HG03095 (cell line): ENCODE results near the gene KRTAP1-5.
"Not testable (repeated sequence)": the region's sequence is repeated elsewhere in the genome, so short reads cannot be mapped to it uniquely, and the experiment has no call there.

ENCODE experiments used
- ATAC-seq: cut with Tn5 transposase; IDR thresholded peaks from one replicate; pipeline ENCODE4 v1.9.1; 2021; ENCODE audit warnings: moderate library complexity; ENCODE audit not compliant: unreplicated experiment

KRTAP1-5 gene

GRCh38 chr17:41049110-41049509, 22.1 kb upstream of the KRTAP1-5 start:
- no peak for ATAC-seq

GRCh38 chr17:41048441-41048840, 21.4 kb upstream of the KRTAP1-5 start:
- no peak for ATAC-seq

DNA sequence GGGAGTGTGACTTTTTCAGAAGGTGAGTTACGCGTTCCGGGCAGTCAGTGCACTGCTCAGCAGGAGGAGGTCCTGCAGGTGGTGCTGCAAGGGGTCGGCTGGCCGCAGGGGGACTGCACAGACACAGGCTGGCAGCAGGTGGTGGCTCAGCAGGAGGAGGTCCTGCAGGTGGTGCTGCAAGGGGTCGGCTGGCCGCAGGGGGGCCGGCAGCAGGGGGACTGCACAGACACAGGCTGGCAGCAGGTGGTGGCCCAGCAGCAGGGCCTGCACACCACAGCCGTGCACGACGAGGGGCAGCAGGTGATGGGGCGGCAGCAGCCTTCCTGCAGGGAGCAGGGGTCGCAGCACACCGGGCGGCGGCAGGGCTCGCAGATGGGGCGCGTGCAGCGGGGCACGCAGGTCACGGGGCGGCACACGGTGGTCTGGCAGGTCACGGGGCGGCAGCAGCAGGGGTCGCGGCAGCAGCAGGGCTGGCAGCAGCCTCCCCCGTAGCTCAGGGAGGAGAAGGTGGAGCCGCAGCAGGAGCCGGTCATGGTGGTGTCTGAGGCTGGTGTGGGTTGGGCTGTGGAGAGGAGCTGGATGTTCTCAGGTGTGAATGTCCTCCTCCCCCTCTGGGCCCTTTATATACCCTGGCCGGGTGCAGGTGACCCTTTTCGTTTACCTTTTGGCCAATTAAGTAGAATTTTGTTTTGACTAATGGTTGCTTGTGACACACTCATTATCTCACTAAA, 19.9 kb upstream of the KRTAP1-5 start, which contains the start of gene KRTAP2-1:
KRTAP2-1 (minus strand) TSS at position 582 of the 731 bp plus-strand sequence; CDS start at position 533, 49 bp downstream.
- ATAC-seq, result not testable (repeated sequence)

GRCh38 chr17:41042953-41043352, 15.9 kb upstream of the KRTAP1-5 start:
- ATAC-seq, result no peak

DNA sequence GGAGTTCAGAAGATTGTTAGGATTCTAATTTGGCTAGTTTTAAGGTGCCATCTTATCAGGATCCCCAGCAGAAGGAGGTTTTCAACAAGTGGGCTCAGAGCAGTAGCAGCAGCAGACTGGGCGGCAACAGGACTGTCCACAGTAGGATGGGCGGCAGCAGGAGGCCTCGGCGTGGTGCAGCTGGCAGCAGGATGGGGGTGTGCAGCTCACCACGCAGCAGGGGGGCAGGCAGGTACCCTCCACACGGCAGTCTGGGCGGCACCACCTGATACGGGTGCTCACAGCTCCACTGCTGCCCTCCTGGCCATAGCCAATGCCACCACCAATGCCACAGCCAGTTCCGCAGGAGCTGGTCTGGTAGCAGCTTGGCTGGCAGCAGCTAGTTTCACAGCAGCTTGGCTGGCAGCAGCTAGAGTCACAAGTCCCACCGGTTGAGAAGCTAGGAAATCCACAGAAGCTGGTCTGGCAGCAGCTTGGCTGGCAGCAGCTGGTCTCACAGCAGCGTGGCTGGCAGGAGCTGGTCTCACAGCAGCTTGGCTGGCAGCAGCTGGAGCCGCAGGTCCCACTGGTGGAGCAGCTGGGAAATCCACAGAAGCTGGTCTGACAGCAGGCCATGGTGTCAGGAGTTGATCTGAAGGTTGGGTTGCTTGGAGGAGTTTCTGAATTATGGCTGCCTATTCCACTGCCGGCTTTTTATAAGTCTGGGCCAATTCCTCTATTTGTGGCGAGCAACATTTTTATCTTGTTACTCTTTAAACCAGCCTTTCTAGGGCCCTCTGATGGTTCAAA, 14.0 kb upstream of the KRTAP1-5 start, which contains the start of gene KRTAP1-1:
KRTAP1-1 (minus strand) TSS at position 668 of the 789 bp plus-strand sequence; CDS start at position 615, 53 bp downstream.
- not testable (repeated sequence) for ATAC-seq

DNA sequence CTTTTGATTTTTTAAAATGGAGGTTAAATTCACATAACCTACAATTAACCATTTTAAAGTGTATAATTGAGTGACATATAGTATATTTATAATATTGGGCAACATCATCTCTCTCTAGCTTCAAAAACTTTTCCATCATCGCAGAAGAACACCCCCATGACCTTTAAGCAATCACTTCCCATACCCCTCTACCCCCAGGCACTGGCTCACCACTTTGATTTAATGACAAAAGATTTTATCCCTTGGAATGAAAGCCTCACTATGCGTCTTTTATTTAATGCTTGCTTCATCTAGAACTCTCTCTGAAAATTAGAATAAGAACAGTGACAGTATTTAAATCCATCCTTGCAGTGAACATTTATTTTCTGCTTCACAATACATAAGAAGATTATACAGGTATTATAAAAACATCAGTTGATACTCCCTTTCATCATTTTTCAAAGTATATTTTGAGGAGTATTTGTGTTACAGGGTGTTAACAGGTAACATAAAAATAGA, 10.9 kb upstream of the KRTAP1-5 start:
- no peak for ATAC-seq

DNA sequence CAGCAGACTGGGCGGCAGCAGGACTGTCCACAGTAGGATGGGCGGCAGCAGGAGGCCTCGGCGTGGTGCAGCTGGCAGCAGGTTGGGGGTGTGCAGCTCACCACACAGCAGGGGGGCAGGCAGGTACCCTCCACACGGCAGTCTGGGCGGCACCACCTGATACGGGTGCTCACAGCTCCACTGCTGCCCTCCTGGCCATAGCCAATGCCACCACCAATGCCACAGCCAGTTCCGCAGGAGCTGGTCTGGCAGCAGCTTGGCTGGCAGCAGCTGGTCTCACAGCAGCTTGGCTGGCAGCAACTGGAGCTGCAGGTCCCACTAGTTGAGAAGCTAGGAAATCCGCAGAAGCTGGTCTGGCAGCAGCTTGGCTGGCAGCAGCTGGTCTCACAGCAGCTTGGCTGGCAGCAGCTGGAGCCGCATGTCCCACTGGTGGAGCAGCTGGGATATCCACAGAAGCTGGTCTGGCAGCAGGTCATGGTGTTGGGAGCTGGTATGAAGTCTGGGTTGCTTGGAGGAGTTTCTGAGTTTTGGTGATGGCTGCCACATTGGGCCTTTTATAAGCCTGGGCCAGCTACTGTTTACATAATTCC, 7.4 kb upstream of the KRTAP1-5 start, which contains the start of gene KRTAP1-3:
KRTAP1-3 (minus strand) TSS at position 529 of the 590 bp plus-strand sequence; CDS start at position 476, 53 bp downstream.
- ATAC-seq, result not testable (repeated sequence)

- no peak for ATAC-seq
Measured at GRCh38 chr17:41029633-41030245, 2.7 kb upstream of the KRTAP1-5 start, which contains the start of gene KRTAP1-4. KRTAP1-4 (minus strand) TSS chr17:41030195; CDS start chr17:41030078, 117 bp downstream.

GRCh38 chr17:41024697-41025096, 2.3 kb downstream of the KRTAP1-5 start:
- no peak for ATAC-seq

- ATAC-seq, result no peak
Measured at GRCh38 chr17:41020336-41020735, 6.7 kb downstream of the KRTAP1-5 start.

- ATAC-seq, result no peak
Measured at GRCh38 chr17:41019415-41019814, 7.6 kb downstream of the KRTAP1-5 start.

- ATAC-seq, result no peak
Measured at GRCh38 chr17:41018541-41018940, 8.5 kb downstream of the KRTAP1-5 start.

GRCh38 chr17:41016578-41017215, 10.3 kb downstream of the KRTAP1-5 start:
- no peak for ATAC-seq

DNA sequence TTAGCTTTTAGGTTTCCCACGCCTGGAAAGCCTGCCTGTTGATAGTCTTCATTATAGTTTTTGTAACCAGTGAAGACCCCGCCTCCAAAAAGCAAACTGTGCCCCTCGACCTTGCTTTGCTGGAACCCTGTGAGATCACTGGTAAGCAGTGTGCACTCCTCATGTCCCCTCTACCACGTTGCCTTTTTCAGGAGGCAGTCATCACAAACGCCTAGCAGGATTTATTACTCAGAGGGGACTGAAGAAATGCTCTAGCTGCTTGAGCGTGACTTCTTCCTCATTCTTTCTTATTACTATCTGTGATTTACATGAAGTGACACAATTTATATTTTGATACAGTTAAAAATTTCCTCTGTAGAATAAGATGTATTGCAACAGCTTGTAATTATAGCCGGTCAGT, 11.6 kb downstream of the KRTAP1-5 start:
- ATAC-seq, result no peak

- no peak for ATAC-seq
Measured at GRCh38 chr17:41013606-41014005, 13.4 kb downstream of the KRTAP1-5 start.

DNA sequence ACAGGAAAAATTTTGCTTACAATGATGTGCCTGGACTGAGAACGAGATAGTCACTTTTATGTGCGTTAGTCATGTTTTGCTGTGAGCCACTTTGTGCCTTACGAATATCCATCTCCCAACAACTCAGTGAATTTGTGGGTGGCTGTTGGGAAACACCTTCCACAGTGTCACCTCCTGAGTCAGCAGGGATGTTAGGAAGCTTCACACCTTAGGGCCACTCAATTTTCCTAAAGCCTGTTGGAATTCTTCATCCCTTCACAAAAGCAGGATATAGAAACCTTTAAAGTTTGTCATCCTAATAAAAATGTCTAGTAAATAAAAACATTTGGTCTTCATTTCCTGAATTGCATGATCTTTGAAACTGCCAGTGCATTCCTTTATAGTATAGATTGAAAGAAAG, 13.8 kb downstream of the KRTAP1-5 start:
- ATAC-seq, result no peak

DNA sequence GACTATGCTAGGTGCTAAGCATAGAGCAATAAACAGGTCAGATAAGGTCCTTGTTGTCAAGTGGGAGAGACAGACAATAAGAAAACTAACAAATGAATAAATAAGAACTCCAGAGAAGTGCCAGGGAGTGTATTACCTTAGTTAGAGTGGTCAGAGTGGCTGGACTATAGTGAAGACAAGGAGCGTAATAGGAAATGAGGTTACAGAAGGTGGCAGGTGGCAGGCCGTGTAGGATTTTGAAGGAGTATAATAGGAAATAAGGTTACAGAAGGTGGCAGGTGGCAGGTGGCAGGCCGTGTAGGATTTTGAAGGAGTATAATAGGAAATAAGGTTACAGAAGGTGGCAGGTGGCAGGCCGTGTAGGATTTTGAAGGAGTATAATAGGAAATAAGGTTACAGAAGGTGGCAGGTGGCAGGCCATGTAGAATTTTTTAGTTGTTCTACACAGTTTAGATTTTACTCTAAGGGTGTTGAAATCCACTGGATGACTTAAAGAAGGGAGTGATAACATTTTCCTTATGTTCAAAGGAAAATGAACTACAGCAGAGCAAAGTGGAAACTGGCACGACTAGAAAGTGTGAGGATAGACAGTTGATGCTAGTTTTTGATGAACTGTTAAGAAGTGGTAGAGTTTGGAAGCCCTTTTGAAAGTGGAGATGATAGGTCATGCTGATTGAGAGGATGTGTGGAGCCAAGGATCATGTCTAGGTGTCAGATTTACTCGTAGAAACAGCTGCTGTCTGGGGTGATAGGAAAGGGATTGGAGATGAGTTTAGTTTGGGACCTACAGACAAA, 14.5 kb downstream of the KRTAP1-5 start:
- ATAC-seq, result no peak

- ATAC-seq, result no peak
Measured at GRCh38 chr17:41010441-41010840, 16.6 kb downstream of the KRTAP1-5 start.

- no peak for ATAC-seq
Measured at GRCh38 chr17:41009936-41010335, 17.1 kb downstream of the KRTAP1-5 start.
